ENCODE measurements around the gene CUEDC1. TPM values are rescaled to one million over a fixed set of nuclear protein-coding genes. Genes with fewer than 3 reads are reported as not detected.

CUEDC1 gene
- total RNA-seq, 4 donors from 2014 or later, result 20.2 to 27.3 (median 24.6) TPM

- Histone ChIP-seq H3K9me3 (no peaks in the 10 kb centered on the region), H3K36me3 (no peaks in the 10 kb centered on the region), H3K27me3 (no peaks in the 10 kb centered on the region), H3K4me1 (peaks cover 45 to 64% (median 56%) of the 10 kb centered on the region in 4 donors), H3K4me3 (no peak overlapping the region), H3K27ac (peak overlapping the region in 3 of 4 donors; percentile 80 to 92 (median 81))
- WGBS, 2 donors (ENCODE audit: low coverage in 1 of 2), result 73 to 100% methylated on average over 1 to 9 of the region's 9 CpGs
- intact Hi-C loops (cut with DNase I; ENCODE audit: low total_unique reads), result no loop called here
- DNase-seq, result no peak
- TF ChIP-seq EP300 (IDR thresholded peaks at IDR 0.05; ENCODE audit: low read depth) (no peak), POLR2A (IDR thresholded peaks at IDR 0.05) (no peak), POLR2AphosphoS5 (IDR thresholded peaks at IDR 0.05) (no peak)
- in situ Hi-C loops (cut with MboI; ENCODE audit: low pct_ligation_motif_present in 1 of 4, low pct_unique_long_range_greater_than_20kb in 1 of 4, low sequenced_read_pairs in 3 of 4), result no loop called here
Observed at GRCh38 chr17:57877803-57878377, 77.3 kb downstream of the CUEDC1 start.

GRCh38 chr17:57876866-57877237 lies 78.4 kb downstream of the CUEDC1 start:
- no peak for TF ChIP-seq CTCF (IDR thresholded peaks at IDR 0.05)
- TF ChIP-seq EP300 (IDR thresholded peaks at IDR 0.05; ENCODE audit: low read depth), result no peak
- no peak for TF ChIP-seq POLR2AphosphoS5 (IDR thresholded peaks at IDR 0.05)
- TF ChIP-seq POLR2A (IDR thresholded peaks at IDR 0.05), result no peak
- in situ Hi-C loops (cut with MboI; ENCODE audit: low pct_ligation_motif_present in 1 of 4, low pct_unique_long_range_greater_than_20kb in 1 of 4, low sequenced_read_pairs in 3 of 4) (no loop called here), intact Hi-C loops (cut with DNase I; ENCODE audit: low total_unique reads) (no loop called here)
- no peaks in the 10 kb centered on the region for H3K9me3 ChIP-seq
- H3K27me3 ChIP-seq, result no peaks in the 10 kb centered on the region
- no peak for DNase-seq
- H3K4me3 ChIP-seq, result no peak overlapping the region
- WGBS, 2 donors (ENCODE audit: low coverage in 1 of 2), result 69 to 93% methylated on average over 2 of the region's 2 CpGs
- H3K4me1 ChIP-seq, result peaks cover 43 to 66% (median 52%) of the 10 kb centered on the region in 4 donors
- H3K36me3 ChIP-seq, result no peaks in the 10 kb centered on the region
- peak overlapping the region; percentile 87 to 93 (median 90) for H3K27ac ChIP-seq

- Histone ChIP-seq H3K9me3 (no peaks in the 10 kb centered on the region), H3K36me3 (no peaks in the 10 kb centered on the region), H3K27ac (peak overlapping the region; percentile 87 to 93 (median 90)), H3K4me1 (peaks cover 38 to 60% (median 46%) of the 10 kb centered on the region in 4 donors), H3K27me3 (no peaks in the 10 kb centered on the region), H3K4me3 (no peak overlapping the region)
- 77 to 85% methylated on average over 4 to 15 of the region's 15 CpGs for WGBS, 2 donors (ENCODE audit: low coverage in 1 of 2)
- TF ChIP-seq EP300 (IDR thresholded peaks at IDR 0.05; ENCODE audit: low read depth) (no peak), POLR2A (IDR thresholded peaks at IDR 0.05) (no peak), CTCF (IDR thresholded peaks at IDR 0.05) (no peak)
- no peak for DNase-seq
- intact Hi-C loops (cut with DNase I; ENCODE audit: low total_unique reads), result no loop called here
- in situ Hi-C loops (cut with MboI; ENCODE audit: low pct_ligation_motif_present in 1 of 4, low pct_unique_long_range_greater_than_20kb in 1 of 4, low sequenced_read_pairs in 3 of 4), result no loop called here
Observed at GRCh38 chr17:57876023-57876865, 79.0 kb downstream of the CUEDC1 start.

GRCh38 chr17:57875290-57876022 lies 79.8 kb downstream of the CUEDC1 start:
- H3K9me3 ChIP-seq, result no peaks in the 10 kb centered on the region
- DNase-seq, result peak; percentile 59
- peaks cover 34 to 52% (median 44%) of the 10 kb centered on the region in 4 donors for H3K4me1 ChIP-seq
- no peak overlapping the region for H3K4me3 ChIP-seq
- 0 to 24% methylated on average over 3 to 9 of the region's 10 CpGs for WGBS, 2 donors (ENCODE audit: low coverage in 1 of 2)
- peak; percentile 32 to 63 (median 40) for TF ChIP-seq CTCF (IDR thresholded peaks at IDR 0.05)
- no peak for TF ChIP-seq POLR2A (IDR thresholded peaks at IDR 0.05)
- peak; percentile 47 to 60 (median 53) for TF ChIP-seq POLR2AphosphoS5 (IDR thresholded peaks at IDR 0.05)
- TF ChIP-seq EP300 (IDR thresholded peaks at IDR 0.05; ENCODE audit: low read depth), result no peak
- no peaks in the 10 kb centered on the region for H3K36me3 ChIP-seq
- no peaks in the 10 kb centered on the region for H3K27me3 ChIP-seq
- in situ Hi-C loops (cut with MboI; ENCODE audit: low pct_ligation_motif_present in 1 of 4, low pct_unique_long_range_greater_than_20kb in 1 of 4, low sequenced_read_pairs in 3 of 4) (no loop called here), intact Hi-C loops (cut with DNase I; ENCODE audit: low total_unique reads) (no loop called here)
- H3K27ac ChIP-seq, result peak overlapping the region; percentile 87 to 93 (median 90)

Measured in transverse colon (tissue), 4 donors.